Keratinocyte (primary cell): Measurements from ENCODE around the gene FTH1. TPM values are rescaled to one million over a fixed set of nuclear protein-coding genes. Genes with fewer than 3 reads are reported as not detected.

ENCODE experiments used
- DNase-seq: peaks from one replicate; pipeline ENCODE4 v3.0.0-alpha.2; 2011; ENCODE audit warnings: low read depth, missing footprints, low spot score
- FAIRE-seq: peaks from 2 replicates; lab custom pipeline; 2011; peaks lifted over from hg19 to GRCh38; lab: Jason Lieb, UNC
- H2AFZ ChIP-seq: 2 replicates; pipeline ENCODE4 v1.6.0; 2012; ENCODE audit warnings: low read length, control low read depth, inconsistent platforms; ENCODE audit not compliant: control insufficient read depth
- H3K27ac ChIP-seq: 2 replicates; pipeline ENCODE4 v1.5.1; 2011; ENCODE audit warnings: low read length; ENCODE audit not compliant: control insufficient read depth, insufficient read depth
- H3K27me3 ChIP-seq: 3 replicates; pipeline ENCODE4 v1.6.0; 2011; ENCODE audit warnings: low read length; ENCODE audit not compliant: control insufficient read depth, insufficient read depth; ENCODE audit errors: extremely low read depth
- H3K36me3 ChIP-seq, 2 experiments: 2 replicates in 1 of 2; 3 replicates in 1 of 2; pipeline ENCODE4 v1.5.1; 2011; ENCODE audit warnings: low read length in 2 of 2, mild to moderate bottlenecking in 1 of 2; ENCODE audit not compliant: control insufficient read depth in 2 of 2, insufficient read depth in 2 of 2; ENCODE audit errors: extremely low read depth in 1 of 2
- H3K4me1 ChIP-seq: 3 replicates; pipeline ENCODE4 v1.5.1; 2011; ENCODE audit warnings: low read length; ENCODE audit not compliant: control insufficient read depth, insufficient read depth; ENCODE audit errors: extremely low read depth
- H3K4me2 ChIP-seq: 3 replicates; pipeline ENCODE4 v1.6.0; 2011; ENCODE audit warnings: low read depth, low read length; ENCODE audit not compliant: control insufficient read depth, insufficient read depth; ENCODE audit errors: extremely low read depth
- H3K4me3 ChIP-seq, 3 experiments: fragments of 200-600 bp in 1 of 3; sonication (generic) in 1 of 3; 2 replicates in 2 of 3; 3 replicates in 1 of 3; pipeline ENCODE4 v1.5.1; 2011 to 2016; ENCODE audit warnings: low read length in 3 of 3, mild to moderate bottlenecking in 3 of 3, control low read depth in 2 of 3, inconsistent platforms in 1 of 3, low read depth in 1 of 3, mixed read lengths in 1 of 3, mixed run types in 1 of 3, moderate library complexity in 1 of 3; ENCODE audit not compliant: control insufficient read depth in 2 of 3, insufficient read depth in 2 of 3; ENCODE audit errors: extremely low read depth in 1 of 3
- H3K79me2 ChIP-seq: 2 replicates; pipeline ENCODE4 v1.6.0; 2012; ENCODE audit warnings: low read length; ENCODE audit not compliant: control insufficient read depth, insufficient read depth
- H3K9ac ChIP-seq: 3 replicates; pipeline ENCODE4 v1.6.0; 2011; ENCODE audit warnings: low read length; ENCODE audit not compliant: control insufficient read depth, insufficient read depth; ENCODE audit errors: extremely low read depth
- H3K9me1 ChIP-seq: 3 replicates; pipeline ENCODE4 v1.6.0; 2011; ENCODE audit warnings: low read length; ENCODE audit not compliant: control insufficient read depth, insufficient read depth; ENCODE audit errors: extremely low read depth
- H3K9me3 ChIP-seq: 2 replicates; pipeline ENCODE4 v1.5.1; 2012; ENCODE audit warnings: low read depth, low read length; ENCODE audit not compliant: control insufficient read depth
- H4K20me1 ChIP-seq: 3 replicates; pipeline ENCODE4 v1.6.0; 2011; ENCODE audit warnings: low read length; ENCODE audit not compliant: control insufficient read depth, insufficient read depth; ENCODE audit errors: extremely low read depth
- EZH2 ChIP-seq: IDR thresholded peaks from one replicate; pipeline ENCODE4 v1.6.1; 2012; ENCODE audit warnings: inconsistent platforms, mild to moderate bottlenecking, low read length, moderate library complexity
- dilution Hi-C: fragments of 300-500 bp; cut with MboI; formaldehyde crosslinking; loops from one replicate; pipeline ENCODE4 v1.7.0; 2020; ENCODE audit warnings: low sequenced_read_pairs; ENCODE audit not compliant: extremely low pct_ligation_motif_present
- polyA plus RNA-seq, 5 experiments: library from polyadenylated mRNA; depleted of rRNA in 3 of 5; stranded (reverse) in 3 of 5; stranded (forward) in 1 of 5; unstranded in 1 of 5; fragments of >200 nt; gene quantifications; 1 replicate in 1 of 5; 2 replicates in 3 of 5; 3 replicates in 1 of 5; pipeline versions ENCODE4 v1.2.1 to v1.2.3, GENCODE V29; 2011 to 2012; ENCODE audit warnings: missing spikeins in 2 of 5, low read depth in 1 of 5, low replicate concordance in 1 of 5
- TF ChIP-seq, protein P1 (sequence below), 3 experiments: IDR thresholded peaks in 1 of 3; conservative IDR thresholded peaks in 1 of 3; optimal IDR thresholded peaks in 1 of 3; 2 replicates in 2 of 3; 3 replicates in 1 of 3; pipeline versions ENCODE3 to v1.5.1; 2011; ENCODE audit warnings: low read length in 3 of 3, mild to moderate bottlenecking in 3 of 3, moderate library complexity in 2 of 3, control low read depth in 1 of 3, inconsistent platforms in 1 of 3; ENCODE audit not compliant: insufficient read depth in 2 of 3; ENCODE audit errors: extremely low read depth in 1 of 3

The FTH1 gene
- polyA plus RNA-seq, 1 donor (not counting 4 experiments of a cell fraction or from before 2014, with no cell fraction given), result 1,058 TPM

DNA sequence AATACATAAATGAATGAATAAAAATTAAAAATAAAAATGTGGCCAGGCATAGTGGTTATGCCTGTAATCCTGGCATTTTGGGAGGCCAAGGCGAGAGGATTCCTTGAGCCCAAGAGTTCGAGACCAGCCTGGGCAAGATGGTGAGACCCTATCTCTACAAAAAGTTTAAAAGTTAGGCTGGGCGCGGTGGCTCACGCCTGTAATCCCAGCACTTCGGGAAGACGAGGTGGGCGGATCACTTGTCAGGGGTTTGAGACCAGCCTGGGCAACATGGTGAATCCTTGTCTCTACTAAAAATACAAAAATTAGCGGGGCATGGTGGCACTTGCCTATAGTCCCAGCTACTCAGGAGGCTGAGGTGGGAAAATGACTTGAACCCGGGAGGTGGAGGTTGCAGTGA, 27.0 kb downstream of the FTH1 start:
- Histone ChIP-seq H3K4me2 (no peak overlapping the region), H3K9me3 (no peaks in the 10 kb centered on the region), H3K79me2 (no peaks in the 10 kb centered on the region), H3K36me3 (no peaks in the 10 kb centered on the region), H3K9ac (no peak overlapping the region), H3K9me1 (no peaks in the 10 kb centered on the region), H3K4me1 (no peaks in the 10 kb centered on the region), H4K20me1 (no peaks in the 10 kb centered on the region), H3K27me3 (no peaks in the 10 kb centered on the region), H3K4me3 (no peak overlapping the region), H3K27ac (no peak overlapping the region), H2AFZ (no peak overlapping the region)
- TF ChIP-seq EZH2, result no peak
- TF ChIP-seq, protein P1, sequence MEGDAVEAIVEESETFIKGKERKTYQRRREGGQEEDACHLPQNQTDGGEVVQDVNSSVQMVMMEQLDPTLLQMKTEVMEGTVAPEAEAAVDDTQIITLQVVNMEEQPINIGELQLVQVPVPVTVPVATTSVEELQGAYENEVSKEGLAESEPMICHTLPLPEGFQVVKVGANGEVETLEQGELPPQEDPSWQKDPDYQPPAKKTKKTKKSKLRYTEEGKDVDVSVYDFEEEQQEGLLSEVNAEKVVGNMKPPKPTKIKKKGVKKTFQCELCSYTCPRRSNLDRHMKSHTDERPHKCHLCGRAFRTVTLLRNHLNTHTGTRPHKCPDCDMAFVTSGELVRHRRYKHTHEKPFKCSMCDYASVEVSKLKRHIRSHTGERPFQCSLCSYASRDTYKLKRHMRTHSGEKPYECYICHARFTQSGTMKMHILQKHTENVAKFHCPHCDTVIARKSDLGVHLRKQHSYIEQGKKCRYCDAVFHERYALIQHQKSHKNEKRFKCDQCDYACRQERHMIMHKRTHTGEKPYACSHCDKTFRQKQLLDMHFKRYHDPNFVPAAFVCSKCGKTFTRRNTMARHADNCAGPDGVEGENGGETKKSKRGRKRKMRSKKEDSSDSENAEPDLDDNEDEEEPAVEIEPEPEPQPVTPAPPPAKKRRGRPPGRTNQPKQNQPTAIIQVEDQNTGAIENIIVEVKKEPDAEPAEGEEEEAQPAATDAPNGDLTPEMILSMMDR (optimal IDR thresholded peaks at IDR 0.05 in 1 of 3, IDR thresholded peaks at IDR 0.05 in 1 of 3, conservative IDR thresholded peaks at IDR 0.05 in 1 of 3; ENCODE audit: extremely low read depth in 1 of 3, insufficient read depth in 2 of 3, low read length in 3 of 3), result no peak
- dilution Hi-C loops, result no loop called here
- FAIRE-seq, result no peak
- no peak for DNase-seq

DNA sequence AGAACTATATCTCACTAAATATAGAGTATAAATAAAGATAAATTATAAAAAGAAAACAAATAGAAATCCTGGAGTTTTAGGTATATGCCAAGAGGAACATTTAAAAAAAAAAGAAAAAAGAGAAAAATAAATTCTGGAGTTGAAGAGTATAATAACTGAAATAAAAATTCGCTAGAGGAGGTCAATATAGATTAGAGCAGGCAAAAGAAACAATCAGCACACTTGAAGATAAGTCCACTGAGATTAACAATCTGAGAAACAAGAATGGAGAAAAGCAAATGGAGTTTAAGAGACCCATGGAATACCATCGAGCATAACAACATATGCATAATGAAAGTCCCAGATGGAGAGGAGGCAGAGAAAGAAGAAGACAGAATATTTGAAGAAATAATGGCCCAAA, 31.6 kb downstream of the FTH1 start:
- Histone ChIP-seq H2AFZ (no peak overlapping the region), H3K36me3 (no peaks in the 10 kb centered on the region), H3K27me3 (no peaks in the 10 kb centered on the region), H3K4me3 (no peak overlapping the region), H3K9me1 (no peaks in the 10 kb centered on the region), H3K79me2 (no peaks in the 10 kb centered on the region), H3K9ac (no peak overlapping the region), H4K20me1 (no peaks in the 10 kb centered on the region), H3K4me1 (no peaks in the 10 kb centered on the region), H3K9me3 (no peaks in the 10 kb centered on the region), H3K27ac (no peak overlapping the region), H3K4me2 (no peak overlapping the region)
- DNase-seq (no peak), FAIRE-seq (no peak)
- TF ChIP-seq EZH2, result no peak
- TF ChIP-seq, protein P1 (optimal IDR thresholded peaks at IDR 0.05 in 1 of 3, IDR thresholded peaks at IDR 0.05 in 1 of 3, conservative IDR thresholded peaks at IDR 0.05 in 1 of 3; ENCODE audit: extremely low read depth in 1 of 3, insufficient read depth in 2 of 3, low read length in 3 of 3), result no peak
- dilution Hi-C loops, result no loop called here
